Measurements from ENCODE around the gene F5.

- TF ChIP-seq CTCF (conservative IDR thresholded peaks at IDR 0.05; ENCODE audit: low read depth, low read length) (no peak), EZH2 (IDR thresholded peaks at IDR 0.05; ENCODE audit: borderline replicate concordance, low read depth, low read length, poor library complexity, severe bottlenecking) (no peak)
Observed at GRCh38 chr1:169595764-169596711, 9.8 kb upstream of the F5 start.

Measured in A673 (cell line).